BLaER1 treated with 17β-estradiol and CSF1 and Interleukin-3, amounts not matched to agents 10 nM and 100 nM (cell line): ENCODE measurements around the gene BCAN.
"Not testable (repeated sequence)": the region's sequence is repeated elsewhere in the genome, so short reads cannot be mapped to it uniquely, and the experiment has no call there.

ENCODE experiments used
- H3K27ac ChIP-seq, 11 experiments: shearing (Covaris generic); formaldehyde crosslinking; 2 replicates each; pipeline ENCODE4 v1.8.1; 2022
- H3K27me3 ChIP-seq, 11 experiments: shearing (Covaris generic); formaldehyde crosslinking; 2 replicates each; pipeline ENCODE4 v1.8.1; 2022
- H3K36me3 ChIP-seq, 11 experiments: shearing (Covaris generic); formaldehyde crosslinking; 2 replicates each; pipeline ENCODE4 v1.8.1; 2022
- H3K4me1 ChIP-seq, 10 experiments: shearing (Covaris generic); formaldehyde crosslinking; 2 replicates each; pipeline ENCODE4 v1.8.1; 2022
- H3K4me2 ChIP-seq, 11 experiments: shearing (Covaris generic); formaldehyde crosslinking; 2 replicates each; pipeline ENCODE4 v1.8.1; 2022
- H3K4me3 ChIP-seq, 10 experiments: shearing (Covaris generic); formaldehyde crosslinking; 2 replicates each; pipeline ENCODE4 v1.8.1; 2022
- H3K9ac ChIP-seq, 11 experiments: shearing (Covaris generic); formaldehyde crosslinking; 2 replicates each; pipeline ENCODE4 v1.8.1; 2022
- H3K9me3 ChIP-seq, 11 experiments: shearing (Covaris generic); formaldehyde crosslinking; replicated peaks in 1 of 11; 2 replicates each; pipeline ENCODE4 v1.8.1; 2022
- H4K20me1 ChIP-seq, 11 experiments: shearing (Covaris generic); formaldehyde crosslinking; 2 replicates each; pipeline ENCODE4 v1.8.1; 2022
- Cebpa-rat ChIP-seq, 11 experiments: shearing (Covaris generic); IDR thresholded peaks; 2 replicates each; pipeline ENCODE4 v1.8.1; 2022

The BCAN gene

DNA sequence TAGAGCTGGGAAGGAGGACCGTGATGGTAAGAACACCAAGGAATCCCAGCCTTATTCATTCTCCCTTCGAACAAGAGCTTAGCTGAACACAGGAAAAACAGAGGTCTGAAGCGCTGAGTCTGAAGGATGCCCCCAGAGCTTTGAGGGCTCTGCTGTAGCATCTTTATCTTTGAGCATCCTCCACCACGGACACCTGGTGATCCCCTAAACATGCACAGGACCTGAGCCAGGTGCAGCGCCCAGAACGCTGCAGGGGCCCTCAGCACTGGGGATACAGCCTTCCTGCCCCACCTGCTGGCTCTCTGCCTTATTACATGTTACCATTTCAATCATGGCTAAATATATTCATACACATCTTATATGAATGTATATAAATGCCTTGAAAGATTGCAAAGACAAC is 32.9 kb upstream of the BCAN start:
- no peak for TF ChIP-seq Cebpa-rat (IDR thresholded peaks at IDR 0.05)
- Histone ChIP-seq H3K27ac (no peak overlapping the region), H3K4me2 (peak overlapping the region in 4 of 11 experiments; percentile 7 to 61 (median 42); a peak in 4 of 22 replicates), H4K20me1 (no peaks in the 10 kb centered on the region; a peak in 1 of 22 replicates), H3K9ac (no peak overlapping the region), H3K4me3 (no peak overlapping the region), H3K4me1 (peaks cover 20 to 52% (median 30%) of the 10 kb centered on the region in 10 experiments), H3K36me3 (no peaks in the 10 kb centered on the region), H3K27me3 (peaks cover 0 to 14% (median 4%) of the 10 kb centered on the region in 11 experiments; a peak in 7 of 22 replicates), H3K9me3 (no peaks in the 10 kb centered on the region)

DNA sequence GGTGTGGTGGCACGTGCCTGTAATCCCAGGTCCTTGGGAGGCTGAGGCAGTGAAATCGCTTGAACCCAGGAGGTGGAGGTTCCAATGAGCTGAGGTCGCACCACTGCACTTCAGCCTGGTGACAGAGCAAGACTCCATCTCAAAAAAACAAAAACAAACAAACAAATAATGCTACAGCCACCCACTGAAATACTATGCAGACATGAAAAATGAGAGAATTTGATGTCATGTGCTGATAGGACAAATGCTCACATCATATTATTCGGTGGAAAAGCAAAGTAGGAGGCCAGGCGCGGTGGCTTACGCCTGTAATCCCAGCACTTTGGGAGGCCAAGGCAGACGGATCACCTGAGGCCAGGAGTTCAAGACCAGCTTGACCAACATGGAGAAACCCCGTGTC is 31.8 kb upstream of the BCAN start:
- not testable (repeated sequence) for H3K4me2 ChIP-seq, H3K36me3 ChIP-seq, H3K9ac ChIP-seq, H3K27ac ChIP-seq, H4K20me1 ChIP-seq, H3K9me3 ChIP-seq, H3K4me3 ChIP-seq
- Histone ChIP-seq H3K4me1 (peaks cover 20 to 47% (median 27%) of the 10 kb centered on the region in 10 experiments), H3K27me3 (peaks cover 2 to 25% (median 14%) of the 10 kb centered on the region in 11 experiments; a peak in 19 of 22 replicates)

DNA sequence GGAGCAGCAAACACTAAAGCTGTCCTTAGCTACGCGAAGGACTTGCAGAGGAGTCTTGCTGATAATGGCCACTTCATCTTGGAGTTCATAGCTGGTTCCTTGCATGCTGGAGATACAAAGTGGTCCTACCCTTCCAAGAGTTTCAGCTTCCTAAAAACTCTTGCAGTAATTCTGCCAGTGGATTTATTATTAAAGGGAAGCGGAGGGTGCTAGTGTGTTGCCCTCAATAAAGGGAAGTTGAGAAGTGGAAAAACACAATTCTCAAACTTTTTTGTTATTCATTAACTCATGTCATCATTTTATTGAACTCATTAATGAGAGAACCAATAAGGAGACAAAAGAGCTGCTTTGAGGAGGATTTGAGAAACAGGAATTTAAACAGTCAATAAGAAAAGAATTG is 29.3 kb upstream of the BCAN start:
- no peak overlapping the region for H3K9ac ChIP-seq
- no peak overlapping the region for H3K4me3 ChIP-seq
- H3K9me3 ChIP-seq, result no peaks in the 10 kb centered on the region
- no peak for TF ChIP-seq Cebpa-rat (IDR thresholded peaks at IDR 0.05)
- peaks cover 12 to 23% (median 13%) of the 10 kb centered on the region in 10 experiments for H3K4me1 ChIP-seq
- no peak overlapping the region for H3K27ac ChIP-seq
- no peaks in the 10 kb centered on the region for H3K36me3 ChIP-seq
- H4K20me1 ChIP-seq, result no peaks in the 10 kb centered on the region; a peak in 1 of 22 replicates
- peak overlapping the region in 3 of 11 experiments; percentile 1 to 67 (median 65); a peak in 6 of 22 replicates for H3K4me2 ChIP-seq
- H3K27me3 ChIP-seq, result peaks cover 23 to 51% (median 38%) of the 10 kb centered on the region in 11 experiments

DNA sequence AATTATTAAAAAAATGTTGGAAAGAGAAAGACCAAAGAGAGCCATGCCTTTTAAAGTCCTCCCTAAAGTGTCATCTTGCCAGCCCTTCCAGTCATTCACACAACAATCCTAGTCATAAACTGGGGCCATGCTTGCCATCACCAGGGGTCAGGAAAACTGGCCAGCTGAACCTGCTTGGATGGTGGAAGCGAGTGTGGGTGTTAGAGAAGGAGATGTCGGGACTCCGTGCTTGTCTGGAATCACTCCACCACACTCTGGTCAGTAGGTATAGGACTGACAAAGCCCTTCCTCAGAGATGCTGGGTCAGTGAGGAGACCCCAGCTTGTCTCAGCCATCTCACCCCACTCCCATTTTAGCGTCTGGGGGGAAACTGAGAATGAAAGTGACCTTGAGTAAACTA is 26.0 kb upstream of the BCAN start:
- Histone ChIP-seq H3K9me3 (no peaks in the 10 kb centered on the region), H3K27me3 (peaks cover 42 to 84% (median 62%) of the 10 kb centered on the region in 11 experiments), H3K9ac (no peak overlapping the region), H3K4me1 (peaks cover 0 to 14% (median 0%) of the 10 kb centered on the region in 10 experiments; a peak in 7 of 20 replicates), H3K4me3 (no peak overlapping the region), H3K36me3 (no peaks in the 10 kb centered on the region), H3K27ac (no peak overlapping the region), H3K4me2 (no peak overlapping the region), H4K20me1 (peaks cover 0 to 8% (median 0%) of the 10 kb centered on the region in 11 experiments; a peak in 1 of 22 replicates)
- TF ChIP-seq Cebpa-rat (IDR thresholded peaks at IDR 0.05), result no peak

DNA sequence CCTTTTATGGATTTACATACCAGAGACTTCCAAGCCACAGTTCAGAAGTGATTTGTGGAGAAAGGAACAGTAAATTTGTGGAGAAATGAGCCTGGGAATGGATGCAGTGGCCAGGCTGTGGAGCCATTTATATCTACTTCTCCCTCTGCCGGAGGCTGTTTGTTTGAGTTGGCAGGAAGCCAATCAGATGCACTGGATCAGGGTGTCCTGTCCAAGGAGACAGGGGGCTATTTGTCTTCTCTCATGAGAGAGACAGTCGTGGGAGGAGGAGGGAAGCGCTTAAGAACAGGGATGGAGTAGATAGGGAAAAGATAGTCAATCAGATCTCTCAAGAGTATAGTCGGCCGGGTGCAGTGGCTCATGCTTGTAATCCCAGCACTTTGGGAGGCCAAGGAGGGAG is 25.5 kb upstream of the BCAN start:
- no peak overlapping the region for H3K4me2 ChIP-seq
- H3K27me3 ChIP-seq, result peaks cover 47 to 89% (median 67%) of the 10 kb centered on the region in 11 experiments

DNA sequence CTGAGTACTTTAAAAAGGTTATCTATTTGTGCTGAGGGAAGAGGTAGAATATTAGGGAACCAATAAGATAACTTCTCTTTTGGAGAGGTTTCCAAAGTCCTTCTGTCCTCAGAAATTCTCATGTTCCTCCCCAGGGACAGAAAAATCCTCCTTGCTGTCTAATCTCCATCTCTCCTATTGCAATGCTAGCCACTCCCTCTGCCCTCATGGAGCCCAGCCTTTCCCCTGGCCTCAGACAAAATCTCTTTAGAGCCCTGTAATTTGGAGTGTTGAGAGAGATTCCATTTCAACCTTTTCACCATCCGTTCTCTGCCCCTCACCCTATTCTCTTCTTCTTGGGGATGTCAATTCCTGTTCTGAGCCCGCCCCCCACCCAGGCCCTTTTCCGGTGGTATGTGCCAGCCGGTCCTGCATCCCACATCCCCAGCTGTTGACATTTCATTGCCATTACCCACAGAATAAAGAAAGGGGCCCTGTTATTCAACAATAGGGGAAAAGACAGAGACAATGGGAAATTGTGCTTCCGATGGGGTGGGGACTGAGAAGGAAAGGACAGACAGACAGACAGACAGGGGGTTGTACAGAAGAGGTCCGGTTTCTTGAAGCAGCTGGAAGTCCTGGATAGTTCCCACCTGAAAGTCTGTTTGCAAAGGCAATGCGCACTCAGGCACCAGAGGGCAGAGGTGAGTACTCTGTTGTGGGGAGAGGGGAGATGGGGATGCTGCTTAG is 22.9 kb upstream of the BCAN start, which contains the start of gene HAPLN2:
Gene HAPLN2, plus strand, starts transcription at position 563 of the 729 bp plus-strand sequence. CDS start 4,076 bp downstream, outside the sequence.
- no peak within 1 kb of the TSS for H3K9ac ChIP-seq
- H3K27ac ChIP-seq, result no peak within 1 kb of the TSS
- no peak within 1 kb of the TSS for H3K4me3 ChIP-seq
- H3K4me1 ChIP-seq, result peaks cover 0 to 4% (median 0%) of the 10 kb centered on the region in 10 experiments; a peak in 2 of 20 replicates
- 0 out of 22 replicates have a peak within 1 kb of the TSS, but pooled peaks of 1 of the 11 experiments have one; percentile 5 for H3K4me2 ChIP-seq
- H3K9me3 ChIP-seq, result no peaks in the 10 kb centered on the region
- H3K36me3 ChIP-seq, result no peaks in the 10 kb centered on the region
- peaks cover 72 to 100% (median 92%) of the 10 kb centered on the region in 11 experiments for H3K27me3 ChIP-seq
- no peak for TF ChIP-seq Cebpa-rat (IDR thresholded peaks at IDR 0.05)
- H4K20me1 ChIP-seq, result peaks cover 0 to 21% (median 10%) of the 10 kb centered on the region in 11 experiments; a peak in 11 of 22 replicates

More for the DNA sequence above, 25.5 kb upstream of the BCAN start:
- Histone ChIP-seq H3K4me3 (no peak overlapping the region), H3K9me3 (no peaks in the 10 kb centered on the region), H3K27ac (no peak overlapping the region), H3K4me1 (peaks cover 0 to 14% (median 0%) of the 10 kb centered on the region in 10 experiments; a peak in 7 of 20 replicates), H4K20me1 (peaks cover 0 to 8% (median 0%) of the 10 kb centered on the region in 11 experiments; a peak in 1 of 22 replicates), H3K36me3 (no peaks in the 10 kb centered on the region), H3K9ac (no peak overlapping the region)
- TF ChIP-seq Cebpa-rat (IDR thresholded peaks at IDR 0.05), result no peak

DNA sequence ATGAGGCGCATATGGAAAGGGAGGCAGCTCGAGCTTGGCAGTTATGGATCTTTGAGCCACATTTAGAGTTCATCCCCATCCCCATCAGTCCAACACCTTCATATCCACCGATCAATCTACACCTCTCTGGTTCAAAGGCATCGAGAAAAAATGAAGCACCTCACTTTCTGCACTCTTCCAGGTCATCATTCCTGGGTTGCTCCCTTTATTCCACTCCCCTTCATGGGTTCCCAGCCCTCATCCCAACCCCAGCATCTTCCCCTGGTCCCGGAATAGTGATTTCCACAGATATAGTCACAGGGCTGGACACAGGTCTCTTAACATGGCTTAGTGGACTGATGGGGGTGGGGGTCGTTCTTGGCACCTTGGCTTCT is 22.3 kb upstream of the BCAN start:
- Histone ChIP-seq H3K4me3 (no peak overlapping the region), H3K9me3 (no peaks in the 10 kb centered on the region), H3K4me1 (peaks cover 0 to 8% (median 0%) of the 10 kb centered on the region in 10 experiments; a peak in 5 of 20 replicates), H3K27ac (no peak overlapping the region), H3K9ac (no peak overlapping the region), H4K20me1 (peaks cover 0 to 26% (median 10%) of the 10 kb centered on the region in 11 experiments; a peak in 12 of 22 replicates), H3K4me2 (no peak overlapping the region), H3K27me3 (peaks cover 77 to 100% (median 92%) of the 10 kb centered on the region in 11 experiments), H3K36me3 (no peaks in the 10 kb centered on the region)
- TF ChIP-seq Cebpa-rat (IDR thresholded peaks at IDR 0.05), result no peak

DNA sequence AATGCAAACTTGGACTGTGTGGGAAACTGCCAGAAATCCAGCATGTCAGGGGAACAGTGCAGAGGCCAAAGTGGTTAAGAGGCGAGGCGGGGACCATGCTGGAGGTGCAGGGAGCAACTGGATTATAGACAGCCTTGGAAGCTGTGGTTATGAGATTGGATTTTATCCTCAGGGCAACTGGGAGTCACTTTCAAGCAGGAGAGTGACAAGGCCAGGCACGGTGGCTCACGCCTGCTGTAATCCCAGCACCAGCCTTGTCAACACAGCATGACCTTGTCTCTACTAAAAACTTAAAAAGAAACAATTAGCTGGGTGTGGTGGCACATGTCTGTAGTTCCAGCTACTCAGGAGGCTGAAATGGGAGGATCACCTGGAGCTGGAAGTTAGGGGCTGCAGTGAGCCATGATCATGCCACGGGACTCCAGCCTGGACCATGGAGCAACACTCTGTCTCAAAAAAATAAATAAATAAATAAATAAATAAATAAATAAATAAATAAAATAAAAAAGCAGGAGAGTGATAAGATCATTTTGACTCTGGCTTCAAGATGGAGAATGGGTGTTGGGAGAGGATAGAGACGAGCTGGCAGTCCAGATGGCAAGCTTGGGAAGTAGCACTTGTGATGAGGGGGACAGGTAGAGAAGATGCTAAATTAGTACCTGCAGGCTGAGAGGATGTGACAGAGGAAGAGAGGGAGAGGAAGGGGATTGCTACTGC is 19.2 kb upstream of the BCAN start:
- TF ChIP-seq Cebpa-rat (IDR thresholded peaks at IDR 0.05), result no peak
- H3K27me3 ChIP-seq, result peaks cover 77 to 97% (median 88%) of the 10 kb centered on the region in 11 experiments
- H3K4me1 ChIP-seq, result peaks cover 8 to 22% (median 15%) of the 10 kb centered on the region in 10 experiments
- H3K36me3 ChIP-seq, result no peaks in the 10 kb centered on the region
- H3K27ac ChIP-seq, result no peak overlapping the region
- H3K4me3 ChIP-seq, result no peak overlapping the region
- no peaks in the 10 kb centered on the region for H3K9me3 ChIP-seq
- H3K9ac ChIP-seq, result no peak overlapping the region
- H3K4me2 ChIP-seq, result no peak overlapping the region
- H4K20me1 ChIP-seq, result peaks cover 0 to 40% (median 19%) of the 10 kb centered on the region in 11 experiments; a peak in 14 of 22 replicates
